Right lobe of liver (tissue), 4 donors: ENCODE measurements around the gene RAB6D.
"Not testable (repeated sequence)": the region's sequence is repeated elsewhere in the genome, so short reads cannot be mapped to it uniquely, and the experiment has no call there.

Experiments
- POLR2A ChIP-seq: fragments of 450-650 bp; IDR thresholded peaks from one replicate; pipeline ENCODE4 v1.6.1; 2017; ENCODE audit warnings: antibody characterized with exemption, mild to moderate bottlenecking
- TF ChIP-seq, protein P1 (sequence below), 4 donors: fragments of 200-600 bp in 3 of 4; fragments of 450-650 bp in 1 of 4; IDR thresholded peaks; one replicate each; pipeline versions ENCODE4 v1.5.1 to v1.8.0; 2016 to 2022; ENCODE audit warnings: antibody characterized with exemption in 4 of 4, mild to moderate bottlenecking in 2 of 4
- donor health status: DM: no; HTN: no; CAD: no.
- donor health status: DM: no; HTN: no; CAD: no.
- donor health status: DM: no; HTN: yes; CAD: no.

GRCh38 chr2:131391471-131391870 lies 27.5 kb upstream of the RAB6D start:
- TF ChIP-seq, protein P1, sequence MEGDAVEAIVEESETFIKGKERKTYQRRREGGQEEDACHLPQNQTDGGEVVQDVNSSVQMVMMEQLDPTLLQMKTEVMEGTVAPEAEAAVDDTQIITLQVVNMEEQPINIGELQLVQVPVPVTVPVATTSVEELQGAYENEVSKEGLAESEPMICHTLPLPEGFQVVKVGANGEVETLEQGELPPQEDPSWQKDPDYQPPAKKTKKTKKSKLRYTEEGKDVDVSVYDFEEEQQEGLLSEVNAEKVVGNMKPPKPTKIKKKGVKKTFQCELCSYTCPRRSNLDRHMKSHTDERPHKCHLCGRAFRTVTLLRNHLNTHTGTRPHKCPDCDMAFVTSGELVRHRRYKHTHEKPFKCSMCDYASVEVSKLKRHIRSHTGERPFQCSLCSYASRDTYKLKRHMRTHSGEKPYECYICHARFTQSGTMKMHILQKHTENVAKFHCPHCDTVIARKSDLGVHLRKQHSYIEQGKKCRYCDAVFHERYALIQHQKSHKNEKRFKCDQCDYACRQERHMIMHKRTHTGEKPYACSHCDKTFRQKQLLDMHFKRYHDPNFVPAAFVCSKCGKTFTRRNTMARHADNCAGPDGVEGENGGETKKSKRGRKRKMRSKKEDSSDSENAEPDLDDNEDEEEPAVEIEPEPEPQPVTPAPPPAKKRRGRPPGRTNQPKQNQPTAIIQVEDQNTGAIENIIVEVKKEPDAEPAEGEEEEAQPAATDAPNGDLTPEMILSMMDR (IDR thresholded peaks at IDR 0.05), result not testable (repeated sequence)
- not testable (repeated sequence) for TF ChIP-seq POLR2A
